Coronary artery (tissue), 2 donors: ENCODE data around the gene TMC6.
"Not testable (repeated sequence)": the region's sequence is repeated elsewhere in the genome, so short reads cannot be mapped to it uniquely, and the experiment has no call there.

Source experiments
- DNase-seq: peaks from one replicate; pipeline ENCODE4 v3.0.0-alpha.2; 2017; ENCODE audit warnings: low spot score
- H3K27ac ChIP-seq, 2 donors: fragments of 200-600 bp; sonication (generic); one replicate each; pipeline ENCODE4 v1.5.1; 2016 to 2019
- H3K4me3 ChIP-seq: fragments of 200-600 bp; sonication (generic); 2 replicates; pipeline ENCODE4 v1.5.1; 2016; ENCODE audit warnings: mild to moderate bottlenecking, moderate library complexity
- CTCF ChIP-seq: fragments of 200-600 bp; sonication (generic); IDR thresholded peaks from one replicate; pipeline ENCODE4 v1.5.1; 2019; ENCODE audit warnings: antibody characterized with exemption

The TMC6 gene

GRCh38 chr17:78118801-78119241 is 9.7 kb downstream of the TMC6 start:
- Histone ChIP-seq H3K4me3 (no peak overlapping the region), H3K27ac (no peak overlapping the region)
- TF ChIP-seq CTCF: no peak
- no peak for DNase-seq

- DNase-seq: no peak
- Histone ChIP-seq H3K27ac (no peak overlapping the region), H3K4me3 (no peak overlapping the region)
- TF ChIP-seq CTCF: no peak
Measured at GRCh38 chr17:78117027-78117981, 11.3 kb downstream of the TMC6 start.

- no peak for DNase-seq
- no peak overlapping the region for H3K27ac ChIP-seq
- TF ChIP-seq CTCF: no peak
- no peak overlapping the region for H3K4me3 ChIP-seq
Measured at GRCh38 chr17:78116411-78116810, 12.1 kb downstream of the TMC6 start.

GRCh38 chr17:78115803-78116202 is 12.8 kb downstream of the TMC6 start:
- not testable (repeated sequence) for H3K27ac ChIP-seq, H3K4me3 ChIP-seq, DNase-seq

GRCh38 chr17:78114831-78115723 is 13.5 kb downstream of the TMC6 start:
- DNase-seq: no peak
- Histone ChIP-seq H3K27ac (peak overlapping the region in 1 of 2 donors; percentile 1), H3K4me3 (no peak overlapping the region)
- no peak for TF ChIP-seq CTCF

- no peak overlapping the region for H3K4me3 ChIP-seq
- no peak for DNase-seq
- peak overlapping the region in 1 of 2 donors; percentile 1 for H3K27ac ChIP-seq
- no peak for TF ChIP-seq CTCF
Measured at GRCh38 chr17:78113804-78114785, 14.5 kb downstream of the TMC6 start.
